Amygdala (tissue), 56 donors: ENCODE data around the gene IL4I1.

Experiments used
- DNase-seq, 56 donors: peaks; one replicate each; lab custom pipeline; 2025; lab: John Stamatoyannopoulos, UW

Gene IL4I1

DNA sequence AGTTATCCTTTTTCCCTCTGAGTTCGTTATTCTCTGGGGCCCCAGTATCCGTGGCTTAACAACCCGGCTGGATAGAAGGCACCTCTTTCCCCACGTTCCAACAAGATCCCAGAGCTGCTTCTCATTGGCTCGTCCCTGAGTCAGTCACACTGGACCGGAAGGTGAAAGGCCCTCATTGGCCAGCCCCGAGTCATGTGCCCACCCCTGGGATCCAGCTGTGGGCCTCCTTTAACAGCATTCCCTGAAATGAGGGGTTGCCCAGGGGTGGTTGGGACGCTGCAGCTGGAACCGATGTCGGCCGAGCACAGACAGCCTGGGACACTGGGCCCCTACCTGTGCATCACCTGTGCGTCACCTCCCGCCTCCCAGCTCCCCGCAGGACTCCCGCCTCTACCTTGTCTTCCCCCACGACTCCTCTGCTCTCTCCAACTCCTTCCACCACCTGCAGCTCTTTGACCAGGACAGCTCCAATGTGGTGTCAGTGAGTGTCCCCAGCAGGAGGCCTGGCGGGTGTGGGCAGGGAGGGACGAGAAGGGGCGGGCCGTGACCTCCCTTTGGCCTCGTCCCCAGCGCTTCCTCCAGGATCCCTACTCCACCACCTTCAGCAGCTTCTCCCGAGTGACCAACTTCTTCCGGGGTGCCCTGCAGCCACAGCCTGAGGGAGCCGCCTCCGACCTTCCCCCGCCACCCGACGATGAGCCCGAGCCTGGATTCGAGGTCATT, 14.9 kb downstream of the IL4I1 start:
- DNase-seq: no peak

DNA sequence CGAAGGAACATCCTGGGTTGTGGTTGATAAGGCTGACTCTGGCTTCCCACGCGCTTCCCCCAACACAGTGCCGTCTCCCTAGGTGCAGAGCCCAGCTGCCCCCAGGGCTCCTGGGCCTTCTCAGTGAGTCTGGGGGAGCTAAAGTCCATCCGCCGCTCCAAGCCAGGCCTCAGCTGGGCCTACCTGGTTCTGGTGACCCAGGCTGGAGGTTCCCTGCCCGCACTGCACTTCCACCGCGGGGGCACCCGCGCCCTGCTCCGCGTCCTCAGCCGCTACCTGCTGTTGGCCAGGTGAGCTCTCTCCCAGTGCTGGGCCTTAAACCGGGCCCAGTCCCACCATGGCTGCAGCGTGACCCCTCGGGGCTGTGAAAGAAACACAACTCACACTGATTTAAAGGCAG, 15.5 kb downstream of the IL4I1 start:
- DNase-seq: no peak

DNA sequence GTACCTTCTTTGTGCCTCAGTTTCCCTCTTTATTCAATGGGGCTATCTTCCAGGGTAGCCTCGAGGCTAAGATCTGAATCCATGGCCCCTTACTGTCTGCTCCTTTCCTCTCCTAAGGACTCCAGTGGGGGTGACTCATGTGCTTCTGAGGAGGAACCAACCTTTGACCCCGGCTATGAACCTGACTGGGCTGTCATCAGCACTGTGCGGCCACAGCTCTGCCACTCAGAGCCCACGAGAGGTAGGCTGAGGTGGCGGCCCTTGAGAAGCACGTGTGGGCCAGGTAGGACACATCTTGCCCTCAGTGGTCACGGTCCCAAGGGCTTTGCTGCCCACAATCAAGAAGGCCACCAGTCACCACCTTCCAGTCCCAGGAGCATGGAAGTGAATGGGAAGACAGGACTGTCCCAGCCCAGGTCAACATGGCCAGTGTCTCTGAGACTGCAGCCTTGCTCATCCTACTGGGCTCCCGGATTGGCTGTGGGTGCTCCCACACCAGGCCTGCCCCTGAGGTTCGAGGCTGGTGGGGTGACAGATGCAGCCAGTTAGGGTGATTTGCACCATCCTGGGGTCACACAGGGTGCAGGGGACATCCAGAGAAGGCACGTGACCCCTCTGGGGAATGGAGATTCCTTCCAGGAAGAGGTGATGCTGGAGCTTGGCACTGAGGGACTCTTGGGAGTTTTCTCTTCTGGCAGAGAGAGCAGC, 16.4 kb downstream of the IL4I1 start:
- no peak for DNase-seq

DNA sequence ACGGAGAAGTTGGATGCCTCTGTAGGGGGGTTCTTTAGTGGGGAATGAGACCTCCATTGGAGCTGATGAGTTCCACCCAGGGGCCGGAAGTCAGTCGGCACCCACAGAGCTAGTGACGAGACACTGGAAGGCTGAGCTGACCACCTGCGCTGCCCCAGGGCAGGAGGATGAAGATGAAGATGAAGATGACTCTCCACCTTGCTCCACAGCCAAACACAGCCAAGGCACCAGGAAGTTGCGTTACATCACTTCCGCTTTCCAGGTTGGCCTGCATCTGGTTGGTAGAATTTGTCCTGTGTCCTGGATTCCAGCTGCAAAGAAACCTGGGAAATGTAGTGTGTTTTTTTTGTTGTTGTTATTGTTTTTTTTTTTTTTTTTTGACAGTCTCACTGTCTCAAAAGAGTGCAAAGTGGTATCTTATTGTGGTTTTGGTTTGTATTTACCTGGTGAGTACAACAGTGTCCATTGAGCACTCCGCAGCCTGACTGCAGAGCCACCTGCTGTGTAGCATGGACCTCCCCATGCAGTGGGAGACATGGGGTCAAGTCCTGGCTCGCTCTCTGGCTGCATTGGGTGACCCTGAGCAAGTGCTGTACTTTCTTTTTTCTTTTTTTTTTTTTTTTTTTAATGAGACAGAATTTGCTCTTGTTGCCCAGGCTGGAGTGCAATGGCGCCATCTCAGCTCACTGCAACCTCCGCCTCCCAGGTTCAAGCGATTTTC, 17.3 kb downstream of the IL4I1 start:
- DNase-seq: no peak

DNA sequence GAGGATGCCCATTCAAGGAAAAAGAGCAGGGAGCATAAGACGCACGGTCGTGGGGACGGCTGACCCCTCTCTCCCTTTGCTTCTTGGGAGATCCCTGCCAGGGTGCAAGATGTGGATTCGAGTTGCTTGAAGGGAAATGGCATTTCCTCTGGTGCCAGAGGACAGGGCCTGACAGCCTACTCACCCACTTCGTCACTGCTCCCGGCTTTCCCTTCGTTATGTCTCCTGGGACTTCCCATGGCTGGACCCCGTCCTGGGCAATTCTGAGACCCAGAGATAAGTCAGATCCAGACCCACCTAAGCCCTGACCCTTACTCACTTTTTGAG, 18.0 kb downstream of the IL4I1 start:
- DNase-seq: no peak

DNA sequence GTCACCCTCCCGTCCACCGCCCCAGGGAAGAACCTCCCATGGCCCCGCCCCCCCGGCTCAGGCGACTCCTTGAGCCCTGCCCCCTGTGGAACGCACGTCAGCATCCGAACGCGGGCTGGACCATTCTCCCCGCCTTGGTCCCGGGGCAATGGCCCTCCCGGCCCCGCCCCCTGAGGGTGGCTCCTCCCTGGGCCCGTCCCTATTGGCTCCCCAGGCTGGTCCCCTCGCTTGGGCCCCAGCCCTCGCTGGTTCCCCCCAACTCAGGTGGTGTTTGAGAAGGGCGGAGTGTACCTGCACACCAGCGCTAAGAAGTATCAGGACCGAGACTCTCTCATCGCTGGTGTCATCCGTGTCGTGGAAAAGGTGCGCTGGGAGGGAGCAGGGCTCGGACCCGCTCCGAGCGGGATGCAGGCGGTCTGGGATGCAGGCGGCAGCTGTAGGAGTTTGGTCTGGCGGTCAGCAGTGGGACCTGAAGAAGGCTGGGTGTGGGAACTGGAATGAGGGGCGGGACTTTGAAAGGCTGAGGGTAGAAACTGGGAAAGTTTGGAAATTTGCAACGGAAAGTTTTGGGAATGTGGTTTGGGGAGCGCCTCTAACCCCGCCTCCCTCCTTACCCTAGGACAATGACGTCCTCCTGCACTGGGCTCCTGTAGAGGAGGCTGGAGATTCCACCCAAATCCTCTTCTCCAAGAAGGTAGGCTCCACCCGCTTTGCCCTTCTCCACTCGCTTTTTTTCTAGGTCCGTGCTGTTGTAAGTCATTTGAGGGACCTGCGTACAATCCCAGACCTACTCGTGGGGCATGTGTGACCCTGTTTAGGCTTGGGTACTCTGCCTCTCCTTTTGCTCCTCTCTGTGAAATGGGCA, 18.6 kb downstream of the IL4I1 start:
- DNase-seq: peak in 54 of 56 donors; percentile 82 to 99 (median 95)

DNA sequence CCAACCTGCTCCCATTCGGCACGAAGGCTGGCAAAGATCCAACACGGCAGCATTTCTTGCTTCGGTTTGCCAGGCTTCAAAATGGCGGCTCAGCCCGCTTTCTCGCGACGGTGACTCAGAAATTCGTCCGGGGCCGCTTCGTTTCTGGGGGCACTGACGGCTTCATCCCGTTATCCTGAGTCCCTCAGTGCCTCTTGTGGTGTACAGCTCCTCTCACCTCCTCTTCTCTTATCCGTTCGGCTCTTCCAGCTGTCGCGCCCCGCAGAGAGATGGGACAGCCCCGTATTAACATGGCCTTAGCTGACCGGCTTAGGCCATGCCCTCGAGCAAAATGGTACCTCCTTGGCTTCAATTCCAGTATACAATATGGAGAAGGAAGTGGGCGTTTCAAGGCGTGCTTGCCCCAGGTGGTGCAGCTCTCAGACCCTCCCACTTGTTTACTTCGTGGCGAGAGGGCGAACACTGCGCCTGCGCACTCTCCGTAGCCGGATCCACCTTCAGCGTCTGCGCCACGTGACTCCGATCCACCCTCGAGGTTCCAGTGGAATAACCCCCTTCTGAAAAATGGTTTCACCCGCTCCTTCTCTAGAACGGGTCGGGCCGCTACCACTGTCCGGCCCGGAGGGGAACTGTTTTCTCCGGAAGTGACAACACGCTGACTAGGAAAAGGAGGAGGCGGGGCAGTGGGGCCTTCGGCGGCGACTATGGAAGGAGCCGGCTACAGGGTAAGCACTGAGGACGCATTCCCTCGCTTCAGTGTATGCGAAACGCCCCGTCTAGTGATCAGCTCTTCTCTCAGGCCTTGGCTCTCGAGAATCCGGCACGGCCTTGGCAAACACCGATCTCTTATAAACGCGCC, 19.4 kb downstream of the IL4I1 start, which contains the start of the genes AKT1S1 and TBC1D17:
TSS of gene AKT1S1 (minus strand) at position 336 of the 859 bp plus-strand sequence. CDS start 4,060 bp downstream, outside the sequence.
TSS of gene TBC1D17 (plus strand) at position 683 of the 859 bp plus-strand sequence. CDS start at position 705, 22 bp downstream.
- peak; percentile 95 to 100 (median 99) for DNase-seq

DNA sequence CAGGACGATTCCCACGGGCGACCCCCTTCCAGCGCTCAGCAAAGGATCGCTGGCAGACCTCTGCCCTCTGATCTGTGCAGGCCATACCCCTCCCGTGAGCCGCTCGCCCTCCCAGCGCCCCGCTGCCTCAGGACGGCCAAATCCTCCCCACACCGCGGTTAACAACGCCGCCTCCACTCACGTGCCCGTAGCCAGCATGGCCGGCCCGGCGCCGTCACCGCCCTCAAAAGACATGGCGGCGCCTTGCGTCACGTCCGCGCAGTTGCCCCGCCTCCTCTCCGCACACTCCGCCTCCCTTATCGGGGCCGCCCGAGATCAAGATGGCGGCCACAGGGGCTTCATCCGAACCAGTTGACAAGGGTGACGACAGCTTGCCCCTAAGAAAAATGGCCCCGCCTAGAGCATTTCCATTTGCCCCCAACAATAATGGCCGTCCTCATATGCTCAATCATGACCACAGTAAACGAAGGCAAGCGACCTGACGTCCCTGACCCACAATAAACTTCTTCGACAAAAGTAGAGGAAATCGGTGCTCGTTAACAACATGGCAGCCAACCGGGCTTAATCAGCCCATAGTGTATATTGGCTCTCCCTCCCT, 20.2 kb downstream of the IL4I1 start:
- peak; percentile 94 to 100 (median 97) for DNase-seq

DNA sequence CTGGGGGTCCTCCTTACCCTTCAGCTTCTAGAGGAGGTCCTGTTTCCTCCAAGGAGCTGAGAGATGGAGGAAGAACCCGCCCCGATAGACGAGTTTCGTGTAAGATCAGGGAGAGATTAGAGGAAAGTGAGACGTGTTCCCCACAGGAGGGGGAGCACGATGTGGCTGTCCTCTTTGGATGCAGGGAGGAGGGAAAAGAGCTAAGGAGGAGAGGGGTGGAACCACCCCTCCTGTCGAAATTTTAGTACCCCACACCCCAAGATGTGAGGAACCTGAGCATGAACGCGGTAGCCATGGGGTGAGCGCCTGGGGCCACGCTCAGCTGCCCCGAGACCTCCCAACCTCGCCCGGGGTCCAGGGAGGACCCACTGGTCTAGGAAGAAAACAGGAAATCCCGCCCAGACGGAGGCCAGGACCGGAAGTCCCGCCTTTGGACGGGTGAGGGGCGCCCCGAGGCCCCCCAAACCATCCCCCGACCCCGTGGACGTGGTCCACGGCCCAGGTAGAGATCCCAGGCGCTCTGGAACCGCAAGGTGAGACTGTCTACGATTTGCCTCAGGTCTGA, 20.7 kb downstream of the IL4I1 start:
- peak in 43 of 56 donors; percentile 24 to 76 (median 62) for DNase-seq

DNA sequence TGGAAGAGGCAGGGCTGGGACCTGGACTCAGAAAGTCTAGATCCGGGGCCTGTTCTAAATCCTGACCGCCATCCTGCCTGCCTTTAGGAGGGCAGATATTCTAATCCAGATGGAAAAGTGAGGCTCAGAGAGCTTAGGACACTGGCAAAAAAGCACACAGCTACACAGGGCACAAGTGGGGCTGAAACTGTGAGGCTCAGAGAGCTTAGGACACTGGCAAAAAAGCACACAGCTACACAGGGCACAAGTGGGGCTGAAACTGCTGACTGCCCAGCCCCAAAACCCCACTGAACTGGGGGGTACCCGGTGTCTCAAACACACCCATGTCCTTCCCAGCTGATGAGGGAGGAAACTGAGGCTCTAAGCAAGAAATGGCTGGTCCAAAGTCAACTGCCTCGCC, 21.5 kb downstream of the IL4I1 start:
- no peak for DNase-seq

DNA sequence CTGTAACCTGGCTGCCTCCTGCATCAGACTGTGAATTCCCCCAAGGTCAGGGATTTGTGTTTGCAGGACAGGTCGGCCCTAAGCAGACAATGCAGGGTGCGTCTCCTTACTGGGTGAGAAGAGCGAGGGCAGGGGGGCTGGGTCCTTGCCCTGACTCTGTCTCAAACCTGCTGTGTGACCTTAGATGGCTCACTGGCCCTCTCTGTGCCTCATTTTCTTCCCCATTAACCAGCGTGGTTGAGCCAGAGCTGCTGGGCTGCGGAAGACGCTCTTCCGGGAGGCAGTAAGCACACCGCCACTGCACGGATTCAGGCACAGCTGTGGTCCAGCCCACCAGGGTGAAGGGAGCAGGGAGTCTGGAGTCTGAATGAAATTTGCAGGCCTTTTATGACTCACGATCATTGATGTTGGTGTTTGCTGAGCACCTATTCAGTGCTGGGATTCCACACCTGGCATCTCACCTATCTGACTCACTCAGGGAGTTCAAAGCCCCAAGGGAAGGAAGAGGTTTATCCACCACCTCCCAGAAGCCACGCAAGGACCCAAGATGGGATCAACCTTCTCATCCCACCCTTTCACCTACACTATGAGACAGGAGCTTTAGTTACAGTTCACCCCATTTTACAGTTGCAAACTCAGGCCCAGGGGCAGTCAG, 22.1 kb downstream of the IL4I1 start:
- DNase-seq: no peak

DNA sequence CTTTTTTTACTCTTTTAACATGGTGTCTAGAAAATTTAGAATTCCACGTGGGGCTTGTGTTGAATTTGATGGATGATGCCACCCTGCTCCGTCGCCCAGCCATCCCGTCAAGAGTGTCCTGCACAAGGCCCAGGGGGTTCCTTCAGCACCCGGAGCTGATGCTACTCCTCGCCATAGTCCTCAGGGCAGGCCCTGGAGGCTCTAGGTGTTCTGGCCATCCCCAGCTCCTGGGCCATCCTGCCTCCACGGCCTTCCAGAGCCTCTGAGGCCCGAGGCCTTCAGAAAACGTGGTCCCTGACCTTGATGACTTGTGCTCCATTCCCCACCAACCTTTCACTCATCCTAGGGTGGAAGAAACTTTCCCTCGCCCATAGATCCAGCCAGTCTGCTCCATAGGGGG, 22.9 kb downstream of the IL4I1 start:
- no peak for DNase-seq

DNA sequence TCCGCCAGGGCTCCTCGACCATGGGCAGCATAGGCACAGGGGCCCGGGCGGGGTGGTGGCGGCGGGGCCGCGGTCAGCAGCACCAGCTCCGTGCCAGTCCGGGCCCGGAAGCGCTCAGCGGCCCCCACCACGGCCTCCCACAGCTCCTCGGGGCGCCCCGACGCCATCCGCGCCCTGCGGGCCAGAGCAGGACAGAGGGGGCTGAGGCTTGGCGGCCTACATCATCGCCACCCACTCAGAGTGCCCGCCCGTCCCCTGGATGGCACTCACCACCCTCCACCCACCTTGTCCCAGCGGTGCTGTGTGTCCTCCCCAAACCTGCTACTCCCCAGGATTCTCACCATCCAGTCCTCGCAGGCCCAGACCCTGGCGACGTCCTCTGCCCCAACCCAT, 23.6 kb downstream of the IL4I1 start:
- no peak for DNase-seq

DNA sequence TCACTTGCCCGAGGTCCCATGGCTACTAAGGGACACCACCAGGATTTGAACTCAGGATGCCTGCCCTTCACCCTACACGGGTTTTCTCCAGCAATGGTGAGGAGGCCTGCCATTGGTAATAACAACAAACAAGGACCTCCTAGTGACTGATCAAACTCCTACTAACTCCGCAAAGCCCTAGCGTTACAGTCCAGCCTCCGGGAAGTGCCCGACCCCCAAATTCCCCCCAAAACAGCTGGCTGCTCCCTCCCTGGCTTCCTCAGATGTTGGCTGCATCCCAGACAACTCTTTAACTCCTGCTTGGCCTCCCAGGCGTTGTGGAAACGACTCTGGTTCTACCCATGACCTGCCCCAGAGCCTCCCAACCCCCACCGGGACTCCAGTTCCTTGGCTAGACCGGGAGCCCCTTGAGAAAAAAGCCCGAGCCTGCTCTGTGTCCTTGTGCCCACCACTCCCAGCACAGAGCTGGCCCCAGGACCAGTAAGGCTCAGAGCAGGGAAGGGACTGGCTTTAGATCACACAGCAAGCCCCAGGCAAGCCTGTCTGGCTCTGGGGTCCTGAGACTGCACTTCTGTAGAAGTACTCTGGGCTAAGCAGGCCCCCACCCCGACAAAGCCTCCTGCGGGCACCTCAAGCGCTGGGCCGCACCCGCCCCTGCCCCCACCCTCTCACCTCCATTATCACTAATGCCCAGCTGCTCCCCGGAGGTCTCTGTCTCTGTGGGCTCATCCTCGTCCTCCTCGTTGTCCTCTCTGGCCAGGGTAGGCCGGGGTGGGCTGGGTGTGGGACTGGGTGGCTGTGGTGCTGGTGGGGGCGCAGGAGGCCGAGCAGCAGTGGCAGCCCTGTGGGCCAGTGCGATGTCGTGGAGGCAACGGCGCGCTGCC, 24.2 kb downstream of the IL4I1 start:
- DNase-seq: no peak

DNA sequence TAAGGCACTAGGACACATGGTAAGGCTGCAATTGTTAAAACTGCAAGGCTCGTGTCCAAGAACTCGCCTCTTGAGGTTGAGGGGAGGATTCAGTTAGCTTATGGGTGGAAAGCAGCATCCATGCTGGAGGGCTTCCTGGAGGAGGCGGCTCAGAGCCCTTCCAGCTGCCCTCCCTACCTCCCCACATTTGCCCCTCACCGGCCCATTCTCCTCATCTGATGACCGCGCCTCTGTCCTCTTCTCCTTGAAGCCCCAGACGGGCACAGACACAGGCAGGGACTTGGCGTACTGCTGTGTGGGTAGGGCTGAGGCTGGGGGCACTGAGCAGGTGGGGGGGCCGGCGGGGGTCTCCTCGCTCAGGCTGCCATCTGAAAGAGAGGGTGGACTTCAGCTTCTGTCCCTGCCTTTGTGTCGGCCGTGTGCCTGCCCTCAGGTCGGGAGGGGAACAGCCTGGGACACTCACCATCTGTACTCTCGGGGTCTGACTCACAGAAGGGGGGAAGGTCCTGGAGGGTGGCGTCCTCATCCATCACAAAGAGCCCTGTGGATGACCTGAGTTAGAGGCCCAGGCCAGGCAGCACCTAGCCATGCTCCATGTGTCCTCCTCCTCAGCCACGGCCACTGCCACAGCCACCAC, 25.2 kb downstream of the IL4I1 start:
- no peak for DNase-seq

DNA sequence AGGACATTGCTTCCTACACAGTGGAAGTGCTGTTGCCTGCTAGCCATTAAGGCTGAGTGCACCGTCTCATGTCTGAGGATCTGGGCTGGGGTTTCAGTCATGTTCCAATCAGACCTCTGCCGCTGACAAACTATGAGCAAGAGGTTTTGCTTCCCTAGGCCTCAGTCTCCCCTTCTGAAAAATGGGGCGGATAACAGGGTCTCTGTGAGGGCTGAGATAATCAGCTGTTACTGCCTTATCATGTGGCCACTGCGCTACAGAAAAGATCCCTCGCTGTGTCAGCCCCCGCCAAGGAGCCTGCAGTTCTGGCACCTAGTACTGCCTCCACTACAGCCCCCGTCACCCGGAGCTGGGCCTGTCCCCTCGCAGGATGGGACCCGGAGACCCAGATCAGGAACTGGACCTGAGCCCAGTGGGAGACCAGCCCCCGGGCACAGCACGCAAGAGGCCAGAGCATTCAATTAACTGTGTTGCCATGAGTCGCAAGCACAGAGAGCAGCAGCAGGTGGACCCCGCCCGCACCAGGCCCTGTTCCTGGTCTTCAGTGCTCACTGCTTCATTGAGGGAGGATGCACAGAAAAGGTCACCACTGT, 26.3 kb downstream of the IL4I1 start:
- DNase-seq: no peak
